ENCODE results near the gene ZNF416.

The ZNF416 gene

GRCh38 chr19:57559404-57560025, 19.2 kb downstream of the ZNF416 start, which contains the start of gene ZNF550:
Gene ZNF550, minus strand, starts transcription at chr19:57559863. Its CDS starts 181 bp downstream, at chr19:57559682.
- TF ChIP-seq CTCF (IDR thresholded peaks at IDR 0.05; ENCODE audit: low read length, missing control alignments) = no peak
- DNase-seq (ENCODE audit: low read depth) = peak; percentile 92

GRCh38 chr19:57559008-57559403, 19.7 kb downstream of the ZNF416 start:
- DNase-seq (ENCODE audit: low read depth) = peak; percentile 17
- no peak for TF ChIP-seq CTCF (IDR thresholded peaks at IDR 0.05; ENCODE audit: low read length, missing control alignments)
- H3K4me3 ChIP-seq (replicated peaks; ENCODE audit: low read depth, low read length) = peak overlapping the region; percentile 96

More at GRCh38 chr19:57559404-57560025, 19.2 kb downstream of the ZNF416 start, which contains the start of gene ZNF550:
- peak within 1 kb of the TSS; percentile 96 for H3K4me3 ChIP-seq (replicated peaks; ENCODE audit: low read depth, low read length)

- peak; percentile 28 for DNase-seq (ENCODE audit: low read depth)
- H3K4me3 ChIP-seq (replicated peaks; ENCODE audit: low read depth, low read length) = peak overlapping the region; percentile 96
- peak; percentile 26 for TF ChIP-seq CTCF (IDR thresholded peaks at IDR 0.05; ENCODE audit: low read length, missing control alignments)
Measured at GRCh38 chr19:57558525-57558924, 20.2 kb downstream of the ZNF416 start.

- no peak for TF ChIP-seq CTCF (IDR thresholded peaks at IDR 0.05; ENCODE audit: low read length, missing control alignments)
- no peak for DNase-seq (ENCODE audit: low read depth)
- no peak overlapping the region for H3K4me3 ChIP-seq (replicated peaks; ENCODE audit: low read depth, low read length)
Measured at GRCh38 chr19:57557659-57558058, 21.1 kb downstream of the ZNF416 start.

GRCh38 chr19:57552432-57552831, 26.3 kb downstream of the ZNF416 start:
- no peak overlapping the region for H3K4me3 ChIP-seq (replicated peaks; ENCODE audit: low read depth, low read length)
- no peak for TF ChIP-seq CTCF (IDR thresholded peaks at IDR 0.05; ENCODE audit: low read length, missing control alignments)
- DNase-seq (ENCODE audit: low read depth) = no peak

- no peak for TF ChIP-seq CTCF (IDR thresholded peaks at IDR 0.05; ENCODE audit: low read length, missing control alignments)
- no peak for DNase-seq (ENCODE audit: low read depth)
- no peak overlapping the region for H3K4me3 ChIP-seq (replicated peaks; ENCODE audit: low read depth, low read length)
Measured at GRCh38 chr19:57546513-57546912, 32.2 kb downstream of the ZNF416 start.

Measured in fibroblast of pulmonary artery (primary cell).